ENCODE measurements around the gene ZSWIM8.
"Not testable (repeated sequence)": the region's sequence is repeated elsewhere in the genome, so short reads cannot be mapped to it uniquely, and the experiment has no call there.

The ZSWIM8 gene, protein sequence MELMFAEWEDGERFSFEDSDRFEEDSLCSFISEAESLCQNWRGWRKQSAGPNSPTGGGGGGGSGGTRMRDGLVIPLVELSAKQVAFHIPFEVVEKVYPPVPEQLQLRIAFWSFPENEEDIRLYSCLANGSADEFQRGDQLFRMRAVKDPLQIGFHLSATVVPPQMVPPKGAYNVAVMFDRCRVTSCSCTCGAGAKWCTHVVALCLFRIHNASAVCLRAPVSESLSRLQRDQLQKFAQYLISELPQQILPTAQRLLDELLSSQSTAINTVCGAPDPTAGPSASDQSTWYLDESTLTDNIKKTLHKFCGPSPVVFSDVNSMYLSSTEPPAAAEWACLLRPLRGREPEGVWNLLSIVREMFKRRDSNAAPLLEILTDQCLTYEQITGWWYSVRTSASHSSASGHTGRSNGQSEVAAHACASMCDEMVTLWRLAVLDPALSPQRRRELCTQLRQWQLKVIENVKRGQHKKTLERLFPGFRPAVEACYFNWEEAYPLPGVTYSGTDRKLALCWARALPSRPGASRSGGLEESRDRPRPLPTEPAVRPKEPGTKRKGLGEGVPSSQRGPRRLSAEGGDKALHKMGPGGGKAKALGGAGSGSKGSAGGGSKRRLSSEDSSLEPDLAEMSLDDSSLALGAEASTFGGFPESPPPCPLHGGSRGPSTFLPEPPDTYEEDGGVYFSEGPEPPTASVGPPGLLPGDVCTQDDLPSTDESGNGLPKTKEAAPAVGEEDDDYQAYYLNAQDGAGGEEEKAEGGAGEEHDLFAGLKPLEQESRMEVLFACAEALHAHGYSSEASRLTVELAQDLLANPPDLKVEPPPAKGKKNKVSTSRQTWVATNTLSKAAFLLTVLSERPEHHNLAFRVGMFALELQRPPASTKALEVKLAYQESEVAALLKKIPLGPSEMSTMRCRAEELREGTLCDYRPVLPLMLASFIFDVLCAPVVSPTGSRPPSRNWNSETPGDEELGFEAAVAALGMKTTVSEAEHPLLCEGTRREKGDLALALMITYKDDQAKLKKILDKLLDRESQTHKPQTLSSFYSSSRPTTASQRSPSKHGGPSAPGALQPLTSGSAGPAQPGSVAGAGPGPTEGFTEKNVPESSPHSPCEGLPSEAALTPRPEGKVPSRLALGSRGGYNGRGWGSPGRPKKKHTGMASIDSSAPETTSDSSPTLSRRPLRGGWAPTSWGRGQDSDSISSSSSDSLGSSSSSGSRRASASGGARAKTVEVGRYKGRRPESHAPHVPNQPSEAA (N-terminal part only)

DNA sequence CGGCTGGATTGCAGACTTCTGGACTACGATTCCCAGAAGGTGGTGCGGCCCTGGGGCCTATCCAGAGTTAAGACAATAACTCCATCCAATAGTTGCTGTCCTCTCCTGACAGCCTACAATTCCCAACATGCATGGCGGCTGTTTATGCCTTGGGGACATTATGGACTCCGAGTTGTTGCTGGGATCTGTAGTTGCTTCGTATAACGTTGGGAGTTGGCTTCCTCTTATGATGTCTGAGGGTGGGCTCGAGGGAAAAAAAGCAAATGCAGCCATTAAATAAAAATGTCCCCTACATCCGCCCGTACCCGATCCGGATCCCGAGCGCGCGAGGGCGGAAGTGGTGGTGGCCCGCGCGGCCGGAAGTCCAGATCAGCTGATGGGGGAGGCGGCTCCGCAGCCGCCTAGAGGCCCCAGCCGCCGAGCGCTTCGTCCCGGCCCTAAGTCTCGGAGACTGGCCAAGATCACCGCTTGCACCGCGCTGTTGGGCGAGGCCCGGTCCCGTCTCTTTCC lies at the start of gene ZSWIM8:
Gene ZSWIM8 (plus strand): TSS at position 396 of the 510 bp plus-strand sequence. CDS start 273 bp downstream, outside the sequence.
- peak; percentile 73 to 76 for DNase-seq (ENCODE audit: low read depth in 2 of 2)

DNA sequence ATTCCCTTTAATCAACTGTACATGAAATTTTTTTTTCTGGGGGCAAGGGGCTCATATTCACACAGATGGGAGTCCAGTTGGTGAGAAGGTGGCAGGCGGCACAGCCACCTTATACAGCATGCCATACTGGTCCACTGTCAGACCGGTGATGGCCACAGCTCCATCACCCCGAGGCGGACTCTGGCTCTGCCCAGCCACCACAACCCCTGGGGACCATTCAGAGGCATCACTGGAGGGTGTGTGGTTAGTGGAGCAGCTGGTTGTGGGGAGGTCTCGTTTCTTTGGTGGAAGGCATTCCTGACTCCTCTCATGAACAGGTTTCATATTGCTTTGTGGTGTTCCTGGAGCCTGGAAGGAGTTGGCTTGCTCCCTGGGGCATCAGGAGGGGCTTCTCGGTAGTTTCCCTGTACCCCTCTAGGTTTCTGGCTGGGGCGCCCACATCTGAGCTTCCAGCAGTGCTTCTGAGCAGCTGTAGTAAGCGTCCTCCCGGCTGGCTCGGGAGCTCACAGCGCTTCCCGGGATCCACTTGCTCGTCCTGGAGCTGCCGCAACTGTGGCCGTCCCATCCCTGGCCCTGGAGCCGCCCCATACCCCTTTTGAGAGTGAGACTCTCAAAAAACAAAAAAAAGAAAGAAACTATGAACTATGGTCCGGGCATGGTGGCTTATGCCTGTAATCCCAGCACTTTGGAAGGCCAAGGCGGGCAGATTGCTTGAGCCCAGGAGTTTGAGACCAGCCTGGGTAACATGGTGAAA lies 44.7 kb upstream of the ZSWIM8 start:
- DNase-seq (ENCODE audit: low read depth in 2 of 2): not testable (repeated sequence)

DNA sequence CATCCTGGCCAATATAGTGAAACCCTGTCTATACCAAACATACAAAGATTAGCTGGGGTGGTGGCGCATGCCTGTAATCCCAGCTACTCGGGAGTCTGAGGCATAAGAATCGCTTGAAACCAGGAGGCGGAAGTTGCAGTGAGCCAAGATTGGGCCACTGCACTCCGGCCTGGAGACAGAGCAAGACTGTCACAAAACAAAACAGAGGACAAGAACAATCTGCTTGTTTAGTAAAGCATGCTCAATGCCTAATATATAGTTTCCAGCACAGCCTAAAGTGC lies 43.0 kb upstream of the ZSWIM8 start:
- DNase-seq (ENCODE audit: low read depth in 2 of 2): no peak

GRCh38 chr10:73743327-73743904 lies 42.0 kb upstream of the ZSWIM8 start:
- no peak for DNase-seq (ENCODE audit: low read depth in 2 of 2)

GRCh38 chr10:73743905-73744663 lies 41.3 kb upstream of the ZSWIM8 start, which contains the start of gene SEC24C:
TSS of gene SEC24C (plus strand) at chr10:73744372. CDS start at chr10:73746833, 2,461 bp downstream.
- peak; percentile 91 for DNase-seq (ENCODE audit: low read depth in 2 of 2)

DNA sequence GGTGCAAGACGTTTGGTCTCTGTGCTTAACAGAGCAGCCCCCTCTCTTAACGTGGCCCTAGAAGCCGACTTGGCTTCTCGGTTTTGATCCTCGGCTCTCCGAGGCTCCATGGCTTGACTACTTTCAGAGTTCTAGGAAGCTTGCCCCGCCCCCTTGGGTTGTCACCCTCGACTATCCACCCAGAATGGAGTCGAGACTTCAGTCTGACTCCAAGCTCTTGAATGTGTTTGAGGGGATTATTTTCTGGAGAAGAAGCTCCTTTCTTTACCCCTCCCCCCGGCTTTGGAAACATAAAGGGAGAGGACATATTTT lies 40.8 kb upstream of the ZSWIM8 start:
- DNase-seq (ENCODE audit: low read depth in 2 of 2): peak; percentile 50 to 61

- DNase-seq (ENCODE audit: low read depth in 2 of 2): no peak
Measured at GRCh38 chr10:73746721-73747120, 38.7 kb upstream of the ZSWIM8 start.

DNA sequence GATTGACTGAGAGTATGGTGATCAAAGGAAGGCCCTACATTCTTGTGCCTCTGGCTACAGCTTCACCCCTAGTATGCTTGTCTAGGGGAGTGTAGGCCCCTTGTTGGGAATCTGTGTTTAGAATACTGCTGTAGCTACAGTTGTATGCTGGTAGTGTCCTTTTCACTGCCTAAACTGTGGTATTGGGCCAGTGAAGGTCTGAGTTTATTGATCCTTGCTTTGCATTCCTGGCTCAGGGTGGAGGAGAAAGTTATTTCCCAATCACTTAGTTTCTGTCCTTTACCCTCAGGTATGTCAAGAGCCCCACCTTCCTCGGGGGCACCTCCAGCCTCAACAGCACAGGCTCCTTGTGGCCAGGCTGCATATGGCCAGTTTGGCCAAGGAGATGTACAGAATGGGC lies 34.6 kb upstream of the ZSWIM8 start:
- DNase-seq (ENCODE audit: low read depth in 2 of 2): no peak

GRCh38 chr10:73756183-73756582 lies 29.2 kb upstream of the ZSWIM8 start:
- no peak for DNase-seq (ENCODE audit: low read depth in 2 of 2)

GRCh38 chr10:73758704-73759511 lies 26.5 kb upstream of the ZSWIM8 start:
- DNase-seq (ENCODE audit: low read depth in 2 of 2): no peak

GRCh38 chr10:73759512-73760115 lies 25.8 kb upstream of the ZSWIM8 start:
- no peak for DNase-seq (ENCODE audit: low read depth in 2 of 2)

- no peak for DNase-seq (ENCODE audit: low read depth in 2 of 2)
Measured at GRCh38 chr10:73761781-73762180, 23.6 kb upstream of the ZSWIM8 start.

DNA sequence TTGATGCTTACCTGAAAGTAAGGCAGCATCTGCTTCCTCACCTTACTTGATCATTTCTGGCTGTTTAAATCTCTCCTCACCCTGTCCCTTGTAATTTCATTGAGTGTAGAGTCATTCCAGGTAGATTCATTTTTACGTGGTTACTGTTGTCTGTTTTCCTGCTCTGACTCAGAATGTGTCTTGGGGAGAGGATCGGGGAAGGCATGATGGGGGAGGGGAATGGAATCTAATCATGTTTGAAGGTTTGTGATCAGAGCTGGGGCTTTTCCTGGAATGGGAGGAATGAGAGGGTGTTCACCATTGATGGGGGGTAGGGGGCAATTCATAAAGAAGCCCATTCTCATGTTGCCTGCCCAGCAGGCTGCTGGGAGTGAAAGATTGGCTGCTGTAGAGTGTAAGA lies 22.5 kb upstream of the ZSWIM8 start:
- DNase-seq (ENCODE audit: low read depth in 2 of 2): no peak

GRCh38 chr10:73763343-73763742 lies 22.1 kb upstream of the ZSWIM8 start:
- no peak for DNase-seq (ENCODE audit: low read depth in 2 of 2)

DNA sequence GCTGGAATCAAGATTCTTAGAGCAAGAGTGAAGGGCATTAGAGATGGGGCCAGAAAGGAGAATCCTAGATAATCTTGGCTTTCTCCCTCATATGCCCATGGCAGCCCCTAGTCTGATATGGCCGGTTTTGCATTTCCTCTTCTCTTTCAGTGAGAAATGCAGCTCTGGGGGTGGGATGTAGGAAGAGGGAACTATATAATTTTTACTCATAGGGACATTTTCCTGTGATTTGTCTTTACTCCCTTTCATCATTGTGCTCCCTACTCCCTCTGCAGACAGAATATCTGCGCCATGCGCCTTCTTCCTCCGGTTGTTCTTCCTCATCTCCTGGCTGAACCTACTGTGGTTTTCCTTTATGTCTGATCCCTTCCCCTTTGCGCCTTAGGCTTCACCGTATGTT lies 20.3 kb upstream of the ZSWIM8 start:
- no peak for DNase-seq (ENCODE audit: low read depth in 2 of 2)

GRCh38 chr10:73768881-73769280 lies 16.5 kb upstream of the ZSWIM8 start:
- DNase-seq (ENCODE audit: low read depth in 2 of 2): peak in 1 of 2 donors; percentile 26

GRCh38 chr10:73769396-73769795 lies 16.0 kb upstream of the ZSWIM8 start:
- no peak for DNase-seq (ENCODE audit: low read depth in 2 of 2)

DNA sequence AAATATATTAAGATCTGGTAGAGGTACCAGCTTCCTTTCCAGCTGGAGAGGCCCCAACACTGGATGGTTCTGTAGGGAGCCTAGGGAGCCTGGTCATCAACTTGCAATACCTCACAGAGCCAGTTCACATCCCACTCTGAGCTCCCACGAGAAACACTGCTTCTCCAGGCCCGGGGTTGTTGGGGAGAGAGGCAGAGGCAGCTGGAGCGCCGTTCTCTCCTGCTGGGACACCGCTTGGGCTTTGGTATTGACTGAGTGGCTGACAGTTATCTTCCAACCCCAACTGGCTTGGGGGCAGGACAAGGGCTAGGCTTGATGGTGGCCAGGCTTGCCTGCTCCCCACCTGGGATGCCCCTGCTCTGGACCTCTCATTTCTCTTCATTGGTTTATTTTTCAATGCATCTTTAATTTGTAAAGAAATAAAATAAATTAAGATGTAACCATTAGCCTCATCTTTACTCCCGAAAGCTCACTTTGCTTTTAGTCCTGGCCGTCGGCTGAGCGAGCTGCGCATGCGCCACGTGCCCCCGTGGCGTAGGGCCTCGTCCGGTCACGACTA lies 13.6 kb upstream of the ZSWIM8 start:
- DNase-seq (ENCODE audit: low read depth in 2 of 2): peak; percentile 75 to 77
